ENCODE data around the gene GPRC5D.

The GPRC5D gene

DNA sequence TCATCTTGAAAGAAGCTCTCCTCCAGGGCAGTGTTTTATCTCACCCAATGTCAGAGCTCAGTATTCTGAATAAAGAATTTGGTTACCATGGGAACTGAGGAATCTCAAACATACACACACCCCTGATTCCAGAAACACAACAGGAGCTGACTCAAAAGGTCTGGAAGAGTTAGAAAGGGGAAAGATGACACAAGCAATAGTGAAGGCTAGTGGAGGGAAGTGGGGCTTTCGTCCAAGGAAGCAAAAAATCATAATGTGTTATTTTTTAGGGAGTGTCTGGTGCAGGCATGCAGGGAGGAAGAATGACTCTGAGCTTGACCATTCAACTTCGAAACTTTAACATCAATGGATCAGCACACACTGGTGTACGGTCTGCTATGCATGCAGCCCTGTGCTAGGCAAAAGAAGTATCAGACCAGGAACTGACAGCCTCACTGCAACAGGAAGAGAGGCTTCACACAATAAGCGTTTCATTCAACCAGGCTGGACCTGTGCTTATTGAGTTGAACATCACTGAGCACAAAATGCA lies 27.8 kb upstream of the GPRC5D start:
- no peak for DNase-seq (ENCODE audit: low spot score)

DNA sequence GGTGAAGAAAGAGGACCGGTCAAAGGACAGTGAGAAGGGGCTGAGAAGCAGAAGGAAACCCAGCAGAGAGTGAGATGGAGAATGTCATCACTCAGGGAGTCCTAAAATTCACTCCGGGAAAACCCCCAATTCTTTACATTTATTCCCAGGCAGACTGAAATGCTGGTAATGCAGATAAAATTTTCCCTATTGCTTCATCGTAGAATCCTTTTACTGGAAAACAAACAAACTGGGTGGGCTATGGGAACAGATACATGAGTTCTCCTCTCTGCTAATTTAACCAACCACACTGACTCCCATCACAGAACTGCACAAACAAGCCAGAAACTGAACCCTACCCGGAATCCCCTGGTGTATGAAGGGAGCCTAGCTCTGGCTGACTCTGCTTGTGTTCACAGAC lies 27.2 kb upstream of the GPRC5D start:
- no peak for DNase-seq (ENCODE audit: low spot score)

DNA sequence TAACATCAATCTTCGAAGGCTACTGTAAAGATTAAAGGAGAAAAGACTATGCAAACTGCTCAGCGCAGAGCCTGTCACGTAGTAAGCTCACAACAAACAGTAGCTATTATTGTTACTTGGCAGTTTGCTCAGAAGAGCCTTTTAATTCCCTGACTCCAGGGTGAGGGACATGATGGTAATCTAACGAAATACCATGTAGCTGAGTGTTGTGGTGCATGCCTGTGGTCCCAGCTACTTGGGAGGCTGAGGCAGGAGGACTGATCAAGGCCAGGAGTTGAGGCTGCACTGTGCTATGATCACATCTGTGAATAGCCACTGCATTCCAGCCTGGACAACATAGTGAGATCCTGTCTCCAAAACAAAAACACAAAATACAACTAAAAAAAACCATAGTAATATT lies 25.3 kb upstream of the GPRC5D start:
- no peak for DNase-seq (ENCODE audit: low spot score)

DNA sequence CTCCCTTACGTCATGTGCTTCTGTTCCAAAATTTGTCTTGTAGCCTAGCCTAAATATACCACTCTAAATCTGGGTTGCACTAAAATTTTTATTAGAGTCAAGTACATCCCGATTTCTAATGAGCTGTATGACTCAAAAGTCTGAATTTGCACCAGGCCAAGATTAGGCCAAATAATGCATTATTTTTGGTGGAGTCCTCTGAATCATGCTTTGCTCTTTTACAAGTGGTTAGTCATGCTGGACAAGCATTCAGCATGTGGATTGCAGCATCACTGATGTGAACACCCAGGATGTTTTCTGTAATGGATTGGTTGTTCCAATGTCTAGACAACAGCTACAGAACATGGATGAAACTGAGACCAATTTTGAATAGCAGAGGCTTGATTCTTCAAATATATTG lies 24.4 kb upstream of the GPRC5D start:
- DNase-seq (ENCODE audit: low spot score) = no peak

DNA sequence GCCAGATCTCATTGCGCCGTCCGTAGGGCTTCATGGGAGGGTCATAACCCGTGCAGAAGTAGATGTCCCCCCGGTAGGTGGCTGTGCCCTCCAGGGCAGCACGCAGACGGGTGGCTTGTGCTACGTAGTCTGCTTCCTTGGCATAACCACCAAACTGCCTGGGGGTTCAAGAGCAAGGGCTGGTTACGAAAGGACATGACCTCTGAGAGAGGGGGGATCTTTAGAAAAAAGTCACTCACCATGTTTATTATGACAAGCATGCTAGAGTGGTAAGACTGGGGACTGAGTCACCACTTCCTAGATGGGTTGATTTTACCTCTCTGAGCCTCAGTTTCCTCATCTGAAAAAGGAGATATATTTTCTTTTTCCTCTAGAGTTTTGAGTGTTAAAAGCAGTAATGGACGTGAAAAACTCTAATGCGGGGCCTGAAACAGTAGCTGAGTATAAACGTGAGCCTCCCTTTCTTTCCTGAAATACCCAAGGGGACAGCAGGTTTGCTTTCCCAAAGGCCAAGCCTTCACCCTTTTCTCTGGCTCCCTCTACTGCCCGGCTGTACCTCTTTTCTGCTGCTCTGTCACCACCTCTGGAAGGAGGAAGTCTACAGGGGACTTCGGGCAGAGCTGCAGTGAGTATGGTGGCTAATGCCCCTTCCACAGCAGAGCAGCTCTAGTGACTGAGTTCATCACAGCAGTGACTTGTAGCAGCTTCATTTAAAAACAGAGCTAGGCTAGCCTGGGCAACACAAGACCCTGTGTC lies 23.5 kb upstream of the GPRC5D start:
- DNase-seq (ENCODE audit: low spot score) = no peak

DNA sequence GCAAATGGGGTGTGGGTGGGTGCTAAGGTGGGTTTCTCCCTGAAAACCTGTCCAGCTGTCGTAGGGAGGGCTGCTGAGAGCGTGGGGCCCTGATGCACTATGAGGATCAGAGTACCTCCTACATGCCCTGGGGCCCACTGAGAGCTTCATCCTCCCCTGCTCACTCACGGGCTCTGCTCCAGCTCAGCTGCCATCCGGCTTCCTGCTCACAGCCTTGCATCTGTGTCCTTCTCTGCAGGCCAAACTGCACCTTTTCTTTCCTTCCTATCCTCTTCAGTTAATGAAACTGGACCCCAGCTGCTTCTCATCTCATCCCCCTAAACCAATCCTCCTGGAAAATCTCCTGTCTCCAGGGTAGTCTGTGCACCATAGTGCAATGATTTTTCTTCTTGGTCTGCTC lies 22.2 kb upstream of the GPRC5D start:
- DNase-seq (ENCODE audit: low spot score) = no peak

DNA sequence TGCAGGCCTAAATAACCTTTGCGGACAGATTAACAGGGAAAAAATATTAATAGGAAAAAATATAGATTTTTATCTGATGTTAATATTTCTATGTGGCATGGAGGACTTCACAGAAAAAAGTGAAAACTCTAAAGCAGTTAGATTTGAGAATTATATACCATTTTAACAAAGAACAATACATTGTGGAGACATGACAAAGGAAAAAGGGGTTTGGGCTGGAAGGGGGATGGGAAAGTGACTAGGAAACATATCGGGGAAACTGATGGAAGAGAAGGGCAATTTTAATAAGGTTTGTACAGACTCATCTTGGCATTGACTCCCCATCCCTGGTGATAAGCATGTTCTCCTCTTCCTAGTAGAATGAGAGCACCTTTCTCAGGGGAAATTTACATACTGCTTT lies 21.0 kb upstream of the GPRC5D start:
- DNase-seq (ENCODE audit: low spot score) = no peak

DNA sequence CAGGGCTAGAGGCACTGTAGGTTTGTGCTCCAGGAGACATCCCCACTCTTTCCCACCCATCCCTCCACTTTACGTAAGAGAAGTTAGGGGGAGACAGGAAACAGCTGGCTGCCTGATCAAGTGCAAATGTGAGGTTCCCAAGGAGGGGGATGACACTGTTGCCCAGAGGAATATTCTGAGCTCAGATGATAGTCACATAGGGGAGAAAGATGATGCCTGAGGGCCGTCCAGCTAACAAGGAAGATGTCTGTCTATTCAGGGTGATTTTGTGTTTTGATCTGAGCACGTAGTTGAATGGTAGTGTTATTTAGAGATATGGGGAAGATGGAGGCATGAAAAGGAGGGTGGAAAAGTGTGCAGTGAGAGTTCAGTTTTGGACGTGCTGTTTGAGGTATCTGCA lies 13.9 kb upstream of the GPRC5D start:
- DNase-seq (ENCODE audit: low spot score) = no peak

DNA sequence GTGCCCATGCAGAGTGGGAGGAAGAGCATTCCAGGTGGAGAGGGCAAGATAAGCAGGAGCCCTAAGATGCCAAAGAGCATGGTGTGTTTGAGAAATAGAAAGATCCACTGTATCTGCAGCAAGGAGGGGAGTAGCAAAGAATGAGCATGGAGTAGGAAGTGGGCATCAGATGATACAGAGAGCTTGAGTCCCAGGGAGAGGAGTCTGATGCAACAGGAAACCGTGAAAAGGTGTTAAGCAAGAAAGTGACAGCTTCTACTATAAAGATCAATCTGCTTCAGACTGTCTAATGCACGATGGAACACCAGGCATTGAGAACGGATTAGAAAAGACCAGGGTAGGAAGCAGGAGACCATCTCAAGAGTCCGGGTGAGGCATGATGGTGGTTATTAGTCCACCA lies 12.3 kb upstream of the GPRC5D start:
- DNase-seq (ENCODE audit: low spot score) = no peak

DNA sequence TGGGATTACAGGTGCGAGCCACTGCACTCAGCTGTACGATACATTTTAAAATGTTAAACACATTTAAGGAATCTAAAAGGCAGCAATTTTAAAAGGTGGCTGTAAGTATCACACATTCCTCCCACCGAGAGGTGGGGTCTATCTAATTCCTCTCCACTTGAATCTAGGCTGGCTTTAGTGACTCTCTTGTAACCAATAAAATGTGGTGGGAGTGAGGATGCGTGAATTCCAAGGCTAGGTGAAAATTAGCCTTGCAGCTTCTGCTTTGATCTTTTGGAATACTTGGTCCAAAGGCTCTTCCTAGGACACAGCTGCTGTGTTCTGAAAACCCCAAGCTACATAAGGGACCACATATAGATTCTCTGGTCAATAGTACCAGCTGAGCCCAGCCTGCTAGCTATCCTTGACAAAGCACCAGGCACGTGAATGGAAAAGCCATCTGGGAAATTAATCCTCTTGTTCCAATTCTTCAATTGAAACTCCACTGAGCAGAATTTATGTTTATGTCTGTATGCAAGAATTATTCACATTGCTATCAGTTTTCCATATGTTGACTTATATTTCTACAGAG lies 8.8 kb upstream of the GPRC5D start:
- DNase-seq (ENCODE audit: low spot score) = no peak

DNA sequence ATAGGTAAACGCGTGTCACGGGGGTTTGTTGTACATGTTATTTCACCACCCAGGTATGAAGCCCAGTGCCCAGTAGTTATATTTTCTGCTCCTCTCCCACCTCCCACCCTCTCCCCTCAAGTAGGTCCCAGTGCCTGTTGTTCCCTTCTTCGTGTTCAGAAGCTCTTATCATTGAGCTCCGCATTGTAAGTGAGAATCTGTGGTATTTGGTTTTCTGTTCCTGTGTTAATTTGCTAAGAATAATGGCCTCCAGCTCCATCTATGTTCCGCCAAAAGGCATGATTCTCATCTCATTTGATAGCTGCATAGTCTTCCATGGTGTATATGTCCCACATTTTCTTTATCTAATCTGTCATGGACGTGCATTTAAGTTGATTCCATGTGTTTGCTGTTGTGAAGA lies 6.9 kb upstream of the GPRC5D start:
- no peak for DNase-seq (ENCODE audit: low spot score)

DNA sequence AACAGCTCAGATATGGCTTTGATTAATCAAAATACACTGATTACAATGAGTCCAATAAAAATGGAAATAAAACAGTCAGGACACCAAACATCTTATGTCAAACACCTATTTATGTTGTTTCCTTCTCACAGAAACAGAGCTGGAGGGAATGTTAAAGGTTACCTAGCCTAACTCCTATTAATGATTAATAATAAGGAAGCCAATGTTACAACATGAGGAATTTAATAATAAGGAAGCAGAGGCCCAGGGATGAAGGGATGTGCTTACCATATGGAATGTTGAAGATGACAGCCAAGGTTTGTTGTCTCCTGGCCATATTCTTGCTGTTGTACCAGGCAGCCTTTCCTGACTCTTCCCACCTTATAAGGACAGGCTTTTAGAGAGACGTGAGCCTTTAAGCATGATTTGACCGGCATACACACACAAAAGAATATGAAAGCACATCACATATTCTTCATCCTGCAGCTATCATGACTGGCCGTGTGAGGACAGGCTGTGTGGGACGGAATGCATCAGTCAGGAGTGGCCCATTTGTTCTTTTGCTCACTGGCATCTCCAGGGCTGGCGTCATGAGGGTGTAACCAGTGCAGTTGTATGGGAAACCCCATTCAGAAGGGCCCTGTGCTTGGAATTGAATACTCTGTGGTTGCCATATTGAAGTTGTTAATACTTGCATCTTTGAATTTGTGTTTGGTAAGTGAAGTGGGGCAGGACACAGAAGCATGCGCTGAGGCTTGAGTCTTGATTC lies 3.1 kb upstream of the GPRC5D start:
- no peak for DNase-seq (ENCODE audit: low spot score)

DNA sequence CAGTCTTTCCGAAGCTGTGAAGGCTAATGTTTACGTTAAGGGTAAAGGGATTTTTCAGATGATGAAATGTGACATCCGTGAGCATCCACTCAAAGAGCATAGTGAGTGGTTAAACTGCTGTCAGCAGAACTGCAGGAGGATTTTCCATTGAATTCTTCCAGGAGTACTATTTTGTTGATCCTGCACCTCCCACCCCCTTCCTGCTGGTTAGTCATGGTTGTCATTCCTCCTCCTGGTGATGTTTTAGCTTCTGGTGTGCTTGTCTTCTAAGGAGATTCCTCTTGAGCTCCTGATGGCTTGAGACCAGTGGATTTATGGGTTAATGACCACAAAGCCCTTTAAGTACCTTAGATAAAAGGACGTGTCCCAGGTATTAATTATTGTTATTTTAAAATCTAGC lies 2.4 kb upstream of the GPRC5D start:
- DNase-seq (ENCODE audit: low spot score) = no peak

DNA sequence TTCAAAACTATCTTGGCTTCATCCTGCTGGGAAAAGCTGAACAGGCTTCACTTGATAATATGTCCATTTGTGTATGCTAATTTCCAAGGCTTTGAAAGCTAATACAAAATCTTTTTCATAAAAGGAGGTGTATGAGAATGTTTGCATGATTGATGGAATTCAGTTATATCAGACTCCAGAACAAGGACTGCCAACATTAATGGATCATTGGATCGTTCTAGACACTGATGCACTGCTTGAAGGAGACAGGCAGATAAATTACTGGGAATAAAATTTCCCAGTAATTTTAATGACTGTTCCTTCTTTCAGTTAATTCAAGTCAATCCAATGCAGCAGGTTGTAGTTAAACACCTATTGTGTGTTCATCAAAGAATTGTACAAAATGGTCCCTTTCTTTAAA lies 466 bp downstream of the GPRC5D start:
- DNase-seq (ENCODE audit: low spot score) = no peak

DNA sequence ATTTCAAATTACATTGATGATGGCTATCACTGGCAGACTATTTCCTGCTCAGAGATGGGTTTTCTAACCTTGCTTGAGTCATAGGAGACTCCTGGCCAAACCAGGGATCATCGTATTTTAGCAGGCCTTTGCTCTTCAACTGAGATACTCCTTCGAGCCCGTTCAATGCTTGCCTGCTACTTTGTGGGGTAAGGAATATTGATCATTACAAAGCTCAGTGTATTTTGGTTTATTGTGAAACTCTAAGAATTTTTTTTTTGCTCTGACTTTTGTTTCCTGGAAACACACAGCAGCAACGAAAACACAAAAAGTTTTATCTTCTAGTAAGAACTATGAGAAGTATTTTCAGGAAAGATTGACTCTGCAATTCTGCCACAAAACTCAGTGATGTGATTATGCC lies 4.1 kb downstream of the GPRC5D start:
- DNase-seq (ENCODE audit: low spot score) = no peak

DNA sequence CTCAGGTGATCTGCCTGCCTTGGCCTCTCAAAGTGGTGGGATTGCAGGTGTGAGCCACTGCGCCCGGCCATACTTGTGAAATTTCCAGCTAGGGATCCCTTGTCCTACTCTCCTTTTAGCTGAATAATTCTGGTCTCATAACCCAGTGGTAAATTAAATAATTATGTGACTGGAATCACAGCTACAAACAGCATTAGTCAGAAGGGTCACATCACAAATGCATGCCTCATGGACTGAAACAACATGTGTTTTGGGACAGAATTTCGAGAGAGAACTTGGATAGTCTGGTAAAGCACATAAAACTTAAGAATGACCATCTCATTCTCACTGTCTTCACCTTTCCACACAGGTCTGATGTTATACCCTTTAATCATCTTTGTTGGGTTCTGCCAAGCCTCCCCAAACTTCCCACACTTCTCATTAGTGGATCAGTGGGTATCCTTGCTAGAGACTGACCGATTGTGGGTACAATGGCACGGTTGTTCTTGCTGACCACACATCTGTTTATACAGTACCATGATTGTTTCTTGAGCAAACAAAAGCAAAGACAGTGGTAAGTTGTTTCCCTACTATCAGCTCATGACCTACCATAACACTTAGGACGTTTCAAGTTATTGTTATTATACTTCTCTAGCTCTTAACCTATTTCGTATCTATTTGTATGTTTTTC lies 5.1 kb downstream of the GPRC5D start:
- no peak for DNase-seq (ENCODE audit: low spot score)

DNA sequence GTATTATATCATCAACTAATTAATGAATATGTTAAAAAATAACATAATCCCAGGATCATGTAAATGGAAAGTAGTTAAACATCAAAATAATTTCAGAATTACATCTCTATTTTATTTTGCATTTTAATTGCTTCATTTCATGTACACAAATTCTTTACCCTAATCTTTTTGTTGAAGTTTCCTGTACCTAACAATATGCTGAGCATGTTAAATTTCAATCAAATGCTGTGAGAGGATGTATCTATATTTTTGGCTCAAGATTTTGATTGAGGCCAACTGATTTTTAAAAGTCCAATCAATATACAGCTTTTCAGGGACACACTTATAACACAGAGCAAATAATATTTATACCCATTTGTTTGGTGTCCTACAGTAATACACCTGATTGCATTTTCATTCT lies 6.4 kb downstream of the GPRC5D start:
- no peak for DNase-seq (ENCODE audit: low spot score)

DNA sequence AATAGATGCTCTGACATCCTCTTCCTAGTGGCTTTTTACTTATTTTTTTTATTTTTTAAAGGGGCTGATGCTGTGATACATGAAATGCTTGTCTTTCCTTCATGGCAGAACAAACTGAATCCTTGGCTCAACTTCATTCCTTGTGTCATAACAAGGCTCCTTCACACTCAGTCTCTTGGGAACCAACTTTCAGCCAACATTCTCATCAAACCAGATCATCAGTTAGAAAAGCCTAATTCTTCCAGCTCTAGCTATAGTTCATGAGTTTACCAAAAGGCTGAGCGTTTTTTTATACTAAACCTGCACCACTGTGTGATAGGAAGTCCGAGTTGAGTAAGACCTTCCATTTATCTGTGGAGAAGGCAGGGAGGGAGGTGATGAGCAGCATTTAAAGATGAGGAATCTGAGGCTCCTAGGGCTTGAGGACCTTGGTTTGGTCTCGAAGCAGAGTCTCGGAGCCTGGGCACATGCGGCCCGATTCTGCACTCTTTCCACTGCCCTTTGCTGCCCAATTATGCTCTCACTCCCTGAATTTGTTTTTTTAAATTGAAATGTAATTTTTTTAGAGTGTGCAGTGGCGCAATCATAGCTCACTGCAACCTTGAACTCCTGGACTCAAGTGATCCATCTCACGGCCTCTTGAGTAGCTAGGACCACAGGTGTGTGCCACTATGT lies 8.2 kb downstream of the GPRC5D start:
- no peak for DNase-seq (ENCODE audit: low spot score)

DNA sequence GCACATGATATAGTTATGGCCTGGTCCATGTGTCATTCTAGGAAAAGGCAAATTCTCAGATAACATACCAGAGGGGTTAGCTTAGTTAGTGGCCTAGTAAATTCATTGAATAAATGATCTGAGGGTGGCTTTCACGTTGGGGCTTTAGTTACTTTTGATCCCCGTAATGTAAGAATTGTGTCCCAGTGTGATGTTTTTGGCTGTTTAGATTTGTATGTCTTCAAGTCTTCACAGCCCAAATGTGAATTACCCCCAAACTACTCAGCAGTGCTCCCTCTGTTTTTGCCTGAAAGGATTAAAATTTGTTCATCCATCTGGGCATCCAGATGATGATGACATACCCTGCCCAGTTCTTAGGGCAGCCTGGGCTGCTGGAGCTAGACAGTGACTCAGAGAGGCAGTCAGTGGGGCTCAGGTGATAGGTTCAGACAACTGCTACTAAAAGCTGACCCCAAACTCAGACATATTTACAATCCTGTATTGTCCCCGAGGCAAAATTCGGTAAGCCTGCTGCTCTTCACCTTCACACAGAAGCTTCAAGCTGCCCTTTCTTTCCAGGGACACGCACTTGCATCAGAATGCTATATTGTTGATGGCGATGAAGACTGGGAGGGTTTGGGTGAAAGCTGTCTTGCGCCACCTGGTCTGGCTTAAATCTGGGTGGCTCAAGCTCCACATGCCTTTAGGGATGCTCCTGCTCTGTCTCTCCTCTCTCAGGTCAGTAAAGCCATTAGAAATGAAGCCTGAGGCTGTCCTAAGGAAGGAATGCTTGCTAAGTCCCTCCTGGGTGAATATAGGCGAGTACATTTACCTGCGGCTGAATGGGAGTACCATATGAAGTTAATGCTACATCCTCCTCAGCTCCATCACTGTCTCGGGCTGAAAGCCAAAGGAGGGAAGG lies 10.3 kb downstream of the GPRC5D start:
- no peak for DNase-seq (ENCODE audit: low spot score)

DNA sequence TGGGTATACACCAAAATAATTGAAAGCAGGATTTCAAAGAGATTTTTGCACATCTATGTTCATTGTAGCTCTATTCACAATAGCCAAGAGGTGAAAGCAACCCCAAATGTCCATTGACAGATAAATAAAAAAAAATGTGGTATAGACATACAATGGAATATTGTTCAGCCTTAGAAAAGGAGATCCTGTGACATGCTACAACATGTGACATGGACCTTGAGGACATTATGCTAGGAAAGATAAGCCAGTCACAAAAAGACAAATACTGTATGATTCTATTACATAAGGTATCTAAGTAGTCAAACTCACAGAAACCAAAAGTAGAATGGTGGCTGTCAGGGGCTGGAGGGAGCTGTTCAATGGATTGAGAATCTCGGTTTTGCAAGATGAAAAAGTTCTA lies 12.1 kb downstream of the GPRC5D start:
- DNase-seq (ENCODE audit: low spot score) = no peak

DNA sequence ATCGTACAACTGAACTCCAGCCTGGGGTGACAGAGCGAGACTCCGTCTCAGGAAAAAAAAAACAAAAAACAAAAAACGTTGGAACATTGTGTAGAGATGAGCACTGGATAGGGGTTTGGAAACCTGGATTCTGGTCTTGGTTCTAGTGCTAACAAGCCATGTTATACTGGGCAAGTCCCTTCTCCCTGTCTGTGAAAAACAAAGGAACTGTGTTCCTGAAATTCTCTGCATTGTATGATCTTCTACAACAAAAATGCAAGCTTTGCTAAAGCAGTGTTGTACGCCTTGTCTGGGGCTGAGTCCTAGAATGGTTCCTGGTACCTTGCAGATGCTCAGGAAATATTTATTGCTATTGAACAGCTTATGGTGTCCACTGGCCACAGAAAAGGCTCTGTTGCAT lies 13.4 kb downstream of the GPRC5D start:
- DNase-seq (ENCODE audit: low spot score) = no peak
